ENCODE results near the gene PAX5. TPM values are rescaled to one million over a fixed set of nuclear protein-coding genes. Genes with fewer than 3 reads are reported as not detected.

The PAX5 gene
- total RNA-seq, 3 donors from 2014 or later = 0.59 TPM; not detected in 2

DNA sequence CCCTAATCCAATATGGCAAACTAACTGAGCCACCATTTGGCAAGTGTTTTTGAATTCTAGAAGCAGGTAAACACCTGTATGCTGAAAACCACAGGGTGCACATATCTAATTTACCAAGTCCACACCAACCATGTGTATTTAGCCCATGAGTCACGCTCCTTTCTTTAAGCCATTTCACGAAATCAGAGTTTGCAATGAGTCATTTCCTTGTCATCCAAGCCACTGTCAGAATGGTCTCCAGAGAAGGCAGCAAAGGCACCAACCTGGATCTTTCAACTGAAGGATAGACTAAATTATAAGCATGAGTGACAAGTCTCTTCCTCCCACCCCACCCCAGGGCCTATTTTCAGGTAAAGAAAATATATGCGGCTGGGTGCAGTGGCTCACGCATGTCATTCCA, 110.0 kb downstream of the PAX5 start:
- intact Hi-C loops (cut with DNase I; ENCODE audit: low total_unique reads) = no loop called here
- Histone ChIP-seq H3K4me1 (no peaks in the 10 kb centered on the region), H3K4me3 (no peak overlapping the region), H3K9me3 (no peaks in the 10 kb centered on the region), H3K36me3 (no peaks in the 10 kb centered on the region), H3K27ac (no peak overlapping the region), H3K27me3 (no peaks in the 10 kb centered on the region)
- TF ChIP-seq POLR2A (IDR thresholded peaks at IDR 0.05) (no peak), POLR2AphosphoS5 (IDR thresholded peaks at IDR 0.05) (no peak)
- TF ChIP-seq, protein P1, sequence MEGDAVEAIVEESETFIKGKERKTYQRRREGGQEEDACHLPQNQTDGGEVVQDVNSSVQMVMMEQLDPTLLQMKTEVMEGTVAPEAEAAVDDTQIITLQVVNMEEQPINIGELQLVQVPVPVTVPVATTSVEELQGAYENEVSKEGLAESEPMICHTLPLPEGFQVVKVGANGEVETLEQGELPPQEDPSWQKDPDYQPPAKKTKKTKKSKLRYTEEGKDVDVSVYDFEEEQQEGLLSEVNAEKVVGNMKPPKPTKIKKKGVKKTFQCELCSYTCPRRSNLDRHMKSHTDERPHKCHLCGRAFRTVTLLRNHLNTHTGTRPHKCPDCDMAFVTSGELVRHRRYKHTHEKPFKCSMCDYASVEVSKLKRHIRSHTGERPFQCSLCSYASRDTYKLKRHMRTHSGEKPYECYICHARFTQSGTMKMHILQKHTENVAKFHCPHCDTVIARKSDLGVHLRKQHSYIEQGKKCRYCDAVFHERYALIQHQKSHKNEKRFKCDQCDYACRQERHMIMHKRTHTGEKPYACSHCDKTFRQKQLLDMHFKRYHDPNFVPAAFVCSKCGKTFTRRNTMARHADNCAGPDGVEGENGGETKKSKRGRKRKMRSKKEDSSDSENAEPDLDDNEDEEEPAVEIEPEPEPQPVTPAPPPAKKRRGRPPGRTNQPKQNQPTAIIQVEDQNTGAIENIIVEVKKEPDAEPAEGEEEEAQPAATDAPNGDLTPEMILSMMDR (IDR thresholded peaks at IDR 0.05) = no peak
- no peak for DNase-seq (ENCODE audit: low spot score in 2 of 2)

GRCh38 chr9:36923025-36923625, 110.9 kb downstream of the PAX5 start:
- no peak for DNase-seq (ENCODE audit: low spot score in 2 of 2)
- Histone ChIP-seq H3K36me3 (no peaks in the 10 kb centered on the region), H3K9me3 (no peaks in the 10 kb centered on the region), H3K27ac (no peak overlapping the region), H3K4me3 (no peak overlapping the region), H3K4me1 (no peaks in the 10 kb centered on the region), H3K27me3 (no peaks in the 10 kb centered on the region)
- TF ChIP-seq POLR2AphosphoS5 (IDR thresholded peaks at IDR 0.05) (no peak), POLR2A (IDR thresholded peaks at IDR 0.05) (no peak)
- TF ChIP-seq, protein P1 (IDR thresholded peaks at IDR 0.05) = no peak
- intact Hi-C loops (cut with DNase I; ENCODE audit: low total_unique reads) = no loop called here

GRCh38 chr9:36922548-36922947, 111.5 kb downstream of the PAX5 start:
- intact Hi-C loops (cut with DNase I; ENCODE audit: low total_unique reads) = no loop called here
- no peak for DNase-seq (ENCODE audit: low spot score in 2 of 2)
- Histone ChIP-seq H3K9me3 (no peaks in the 10 kb centered on the region), H3K4me3 (no peak overlapping the region), H3K27ac (no peak overlapping the region), H3K36me3 (no peaks in the 10 kb centered on the region), H3K4me1 (no peaks in the 10 kb centered on the region), H3K27me3 (no peaks in the 10 kb centered on the region)
- TF ChIP-seq, protein P1 (IDR thresholded peaks at IDR 0.05) = no peak
- no peak for TF ChIP-seq POLR2AphosphoS5 (IDR thresholded peaks at IDR 0.05)
- TF ChIP-seq POLR2A (IDR thresholded peaks at IDR 0.05) = no peak

DNA sequence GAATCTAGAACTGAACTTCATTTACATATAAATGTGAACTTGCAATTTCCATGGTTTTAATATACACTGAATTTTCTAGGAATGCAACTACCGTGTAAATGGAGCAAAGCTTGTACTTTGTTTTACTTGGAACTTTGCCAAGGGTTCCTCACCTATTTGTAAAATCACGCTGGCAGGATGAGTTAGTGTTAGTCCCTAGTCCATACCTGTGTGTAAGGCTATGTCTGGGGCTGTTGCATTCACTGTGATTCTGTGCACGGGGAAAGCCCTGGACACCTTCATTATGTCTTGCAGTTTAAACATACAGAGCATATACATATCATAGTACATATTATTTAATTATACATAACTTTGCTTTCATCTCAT, 119.9 kb downstream of the PAX5 start:
- Histone ChIP-seq H3K27ac (no peak overlapping the region), H3K4me3 (no peak overlapping the region), H3K4me1 (no peaks in the 10 kb centered on the region), H3K9me3 (no peaks in the 10 kb centered on the region), H3K27me3 (peaks cover 0 to 11% of the 10 kb centered on the region in 2 donors), H3K36me3 (no peaks in the 10 kb centered on the region)
- no peak for DNase-seq (ENCODE audit: low spot score in 2 of 2)
- intact Hi-C loops (cut with DNase I; ENCODE audit: low total_unique reads) = loop anchor here (10.0 kb wide), 1 partner anchor 1791 kb away; no protein-coding TSS in a partner anchor
- TF ChIP-seq POLR2A (IDR thresholded peaks at IDR 0.05) = no peak
- TF ChIP-seq, protein P1 (IDR thresholded peaks at IDR 0.05) = no peak
- no peak for TF ChIP-seq POLR2AphosphoS5 (IDR thresholded peaks at IDR 0.05)

- DNase-seq (ENCODE audit: low spot score in 2 of 2) = no peak
- Histone ChIP-seq H3K4me1 (no peaks in the 10 kb centered on the region), H3K27me3 (peaks cover 0 to 11% of the 10 kb centered on the region in 2 donors), H3K36me3 (no peaks in the 10 kb centered on the region), H3K9me3 (no peaks in the 10 kb centered on the region), H3K27ac (no peak overlapping the region), H3K4me3 (no peak overlapping the region)
- TF ChIP-seq POLR2AphosphoS5 (IDR thresholded peaks at IDR 0.05) = no peak
- TF ChIP-seq POLR2A (IDR thresholded peaks at IDR 0.05) = no peak
- TF ChIP-seq, protein P1 (IDR thresholded peaks at IDR 0.05) = no peak
- intact Hi-C loops (cut with DNase I; ENCODE audit: low total_unique reads) = loop anchor here (10.0 kb wide), 1 partner anchor 1791 kb away; no protein-coding TSS in a partner anchor
Measured at GRCh38 chr9:36913393-36914211, 120.5 kb downstream of the PAX5 start.

Measured in breast epithelium (tissue), 4 donors.